ENCODE data around the gene METTL17.

GRCh38 chr14:20989787-20990600, at the start of gene METTL17:
- TF ChIP-seq CTCF (IDR thresholded peaks at IDR 0.05; ENCODE audit: low read length) = peak; percentile 50; the same call in 1 of the 2 replicates
- no peak for TF ChIP-seq EZH2 (IDR thresholded peaks at IDR 0.05; ENCODE audit: borderline replicate concordance, low read length)
